Astrocyte of the cerebellum (primary cell): ENCODE data around the gene MAL.

Experiments used
- DNase-seq: peaks from one replicate; pipeline ENCODE4 v3.0.0-alpha.2; 2011; ENCODE audit warnings: low read depth
- H3K4me3 ChIP-seq: 2 replicates; pipeline ENCODE4 v1.5.1; 2011; ENCODE audit warnings: mild to moderate bottlenecking, low read depth, low read length, moderate library complexity
- CTCF ChIP-seq: IDR thresholded peaks from 2 replicates; pipeline ENCODE4 v1.5.1; 2012; ENCODE audit warnings: low read length, low read depth, moderate library complexity, mild to moderate bottlenecking; ENCODE audit errors: missing control alignments
- in situ Hi-C: cut with HindIII; loops from 2 replicates; pipeline ENCODE4 v1.10.0; 2017; ENCODE audit warnings: low sequenced_read_pairs

Gene MAL

GRCh38 chr2:95029898-95030341 is 4.4 kb downstream of the MAL start:
- in situ Hi-C loops, result no loop called here
- no peak overlapping the region for H3K4me3 ChIP-seq
- TF ChIP-seq CTCF, result no peak
- no peak for DNase-seq

- TF ChIP-seq CTCF, result no peak
- in situ Hi-C loops, result no loop called here
- no peak for DNase-seq
- H3K4me3 ChIP-seq, result no peak overlapping the region
Observed at GRCh38 chr2:95030496-95030895, 5.0 kb downstream of the MAL start.

DNA sequence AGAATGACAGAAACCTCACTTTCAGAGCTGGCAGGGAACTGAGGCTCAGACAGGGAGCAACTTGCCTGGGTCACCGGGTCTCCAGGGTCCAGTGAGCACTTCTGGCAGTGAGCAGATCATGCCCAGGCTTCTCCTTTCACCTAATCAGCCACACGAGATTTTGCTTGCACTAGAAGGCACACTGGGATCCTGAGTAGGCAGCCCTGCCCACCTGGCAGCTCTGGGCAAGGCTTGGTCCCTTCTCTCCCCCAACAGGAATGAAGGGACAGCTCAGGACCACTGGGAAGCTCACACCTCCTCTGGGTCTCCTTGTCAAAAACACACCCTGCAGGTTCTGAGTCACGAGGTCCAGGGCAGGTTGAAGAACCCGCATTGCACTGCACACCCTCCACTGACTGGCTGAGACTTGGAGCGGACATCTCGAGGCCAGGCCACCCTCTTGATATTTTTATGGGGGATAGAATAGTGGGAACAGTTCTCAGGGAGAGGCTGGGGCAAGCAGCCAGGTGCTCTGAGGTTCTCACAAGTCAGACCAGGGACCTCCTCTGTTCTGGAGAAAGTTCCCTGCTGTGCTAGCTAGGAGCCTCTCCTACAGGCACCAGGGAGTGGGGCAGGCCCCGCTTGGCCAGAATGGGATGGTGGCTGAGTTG is 5.7 kb downstream of the MAL start:
- H3K4me3 ChIP-seq, result no peak overlapping the region
- DNase-seq, result no peak
- no peak for TF ChIP-seq CTCF
- in situ Hi-C loops, result no loop called here

DNA sequence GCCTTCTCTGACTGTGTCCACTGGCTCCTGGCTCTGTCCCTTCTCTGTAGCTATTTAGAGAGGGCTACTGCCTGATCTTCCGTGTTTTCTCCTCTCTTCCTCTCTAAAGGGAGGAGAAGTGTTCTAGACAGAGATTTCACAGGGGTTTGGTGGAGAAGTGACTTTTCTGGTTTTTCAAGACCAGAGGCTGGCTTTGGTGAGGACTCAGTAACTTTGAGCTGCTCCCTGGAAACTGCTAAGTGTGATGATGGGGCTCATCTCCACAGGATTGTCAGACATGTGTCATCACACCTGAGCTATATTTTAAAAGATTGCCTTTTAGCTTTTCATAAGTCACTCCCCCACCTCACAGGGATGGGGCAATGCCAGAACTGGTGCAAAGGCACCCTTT is 6.2 kb downstream of the MAL start:
- no peak for TF ChIP-seq CTCF
- in situ Hi-C loops, result no loop called here
- no peak for DNase-seq
- no peak overlapping the region for H3K4me3 ChIP-seq

GRCh38 chr2:95032341-95032740 is 6.8 kb downstream of the MAL start:
- no peak overlapping the region for H3K4me3 ChIP-seq
- in situ Hi-C loops, result no loop called here
- DNase-seq, result no peak
- TF ChIP-seq CTCF, result no peak

DNA sequence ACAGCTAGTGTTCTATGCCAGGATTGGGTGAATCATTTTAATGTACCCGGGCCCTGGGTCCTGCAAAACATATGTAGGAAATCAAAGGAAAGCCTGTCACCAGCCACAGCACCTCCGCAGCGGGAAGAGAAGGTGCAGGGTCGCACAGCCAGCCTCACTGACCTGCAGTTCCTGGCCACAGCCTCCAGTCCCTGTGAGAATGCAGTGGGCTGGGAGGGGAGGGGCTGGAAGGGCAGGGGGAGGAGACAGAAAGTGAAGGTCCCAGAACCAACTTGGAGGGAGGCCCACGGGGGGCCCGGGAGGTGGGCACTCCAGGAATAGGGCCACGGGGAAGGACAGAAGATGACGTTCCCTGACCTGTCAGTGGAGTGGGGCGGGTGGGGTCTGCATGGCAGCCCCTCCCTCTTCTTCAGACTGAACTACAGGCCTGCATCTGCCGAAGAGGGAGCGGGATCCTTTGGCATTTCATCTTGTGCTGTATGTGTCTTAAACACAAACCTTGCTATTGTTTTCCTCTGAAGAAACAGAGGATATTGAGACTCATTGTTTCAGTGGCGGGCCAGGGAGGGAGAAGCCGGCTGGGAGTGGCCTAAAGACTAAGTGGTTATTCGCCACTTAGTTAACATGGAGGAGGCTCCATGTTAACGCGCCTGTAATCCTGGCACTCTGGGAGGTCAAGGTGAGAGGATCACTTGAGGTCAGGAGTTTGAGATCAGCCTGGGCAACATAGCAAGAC is 7.5 kb downstream of the MAL start:
- in situ Hi-C loops, result no loop called here
- no peak for DNase-seq
- TF ChIP-seq CTCF, result no peak
- no peak overlapping the region for H3K4me3 ChIP-seq
